Upper lobe of right lung (tissue), 1 donor: Measurements from ENCODE around the gene SEPTIN11. TPM values are rescaled to one million over a fixed set of nuclear protein-coding genes. Genes with fewer than 3 reads are reported as not detected.

Experiments
- ATAC-seq: fragments of 200-7000 bp; cut with Tn5 transposase; one replicate; pipeline ENCODE4 v1.9.1; 2020; ENCODE audit warnings: mild to moderate bottlenecking, moderate library complexity
- DNase-seq: peaks from one replicate; pipeline ENCODE4 v3.0.0-alpha.2; 2020
- H3K27ac ChIP-seq: fragments of 200-600 bp; one replicate; pipeline ENCODE4 v1.8.0; 2022
- H3K27me3 ChIP-seq: fragments of 200-600 bp; one replicate; pipeline ENCODE4 v1.8.0; 2022; ENCODE audit warnings: mild to moderate bottlenecking
- H3K36me3 ChIP-seq: fragments of 200-600 bp; one replicate; pipeline ENCODE4 v1.8.0; 2022
- H3K4me1 ChIP-seq: fragments of 200-600 bp; one replicate; pipeline ENCODE4 v1.8.0; 2022
- H3K4me3 ChIP-seq: fragments of 200-600 bp; one replicate; pipeline ENCODE4 v1.8.0; 2022; ENCODE audit warnings: mild to moderate bottlenecking
- H3K9me3 ChIP-seq: fragments of 200-600 bp; one replicate; pipeline ENCODE4 v1.8.0; 2022
- intact Hi-C: fragments of 100-400 bp; cut with DNase I; formaldehyde crosslinking; loops from one replicate; pipeline ENCODE4 v1.11.0; 2022
- total RNA-seq: library from RNA; stranded (reverse); fragmentation: NEBNext Ultra II Directional; extraction: Animal tissue kit (Norgen Biotek cat#: 25700); gene quantifications from one replicate; pipeline ENCODE4 v1.2.1, GENCODE V29; 2021
- TF ChIP-seq, protein P1 (sequence below): fragments of 200-600 bp; IDR thresholded peaks from one replicate; pipeline ENCODE4 v1.8.0; 2022; ENCODE audit warnings: antibody characterized with exemption
- donor health status: DM: no; HTN: yes; CAD: no; lungs with severe emphysema.

SEPTIN11 gene
- total RNA-seq, 1 donor from 2014 or later: 112 TPM

DNA sequence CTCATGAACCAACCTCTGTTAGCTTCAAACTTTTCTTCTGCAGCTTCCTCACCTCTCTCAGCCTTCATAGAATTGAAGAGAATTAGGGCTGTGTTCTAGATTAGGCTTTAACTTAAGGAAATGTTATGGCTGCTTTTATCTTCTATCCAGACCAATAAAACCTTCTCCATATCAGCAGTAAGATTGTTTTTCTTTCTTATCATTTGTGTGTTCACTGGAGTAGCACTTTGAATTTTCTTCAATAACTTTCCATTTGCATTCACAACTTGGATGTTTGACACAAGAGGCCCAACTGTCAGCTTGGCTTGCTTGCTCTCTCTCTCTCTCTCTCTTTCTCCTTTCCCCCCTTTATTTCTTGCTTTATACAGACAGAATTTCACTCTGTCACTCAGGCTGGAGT is 28.8 kb upstream of the SEPTIN11 start:
- Histone ChIP-seq H3K27me3 (no peaks in the 10 kb centered on the region), H3K36me3 (no peaks in the 10 kb centered on the region), H3K4me1 (no peaks in the 10 kb centered on the region), H3K4me3 (no peak overlapping the region), H3K9me3 (no peaks in the 10 kb centered on the region), H3K27ac (no peak overlapping the region)
- TF ChIP-seq, protein P1, sequence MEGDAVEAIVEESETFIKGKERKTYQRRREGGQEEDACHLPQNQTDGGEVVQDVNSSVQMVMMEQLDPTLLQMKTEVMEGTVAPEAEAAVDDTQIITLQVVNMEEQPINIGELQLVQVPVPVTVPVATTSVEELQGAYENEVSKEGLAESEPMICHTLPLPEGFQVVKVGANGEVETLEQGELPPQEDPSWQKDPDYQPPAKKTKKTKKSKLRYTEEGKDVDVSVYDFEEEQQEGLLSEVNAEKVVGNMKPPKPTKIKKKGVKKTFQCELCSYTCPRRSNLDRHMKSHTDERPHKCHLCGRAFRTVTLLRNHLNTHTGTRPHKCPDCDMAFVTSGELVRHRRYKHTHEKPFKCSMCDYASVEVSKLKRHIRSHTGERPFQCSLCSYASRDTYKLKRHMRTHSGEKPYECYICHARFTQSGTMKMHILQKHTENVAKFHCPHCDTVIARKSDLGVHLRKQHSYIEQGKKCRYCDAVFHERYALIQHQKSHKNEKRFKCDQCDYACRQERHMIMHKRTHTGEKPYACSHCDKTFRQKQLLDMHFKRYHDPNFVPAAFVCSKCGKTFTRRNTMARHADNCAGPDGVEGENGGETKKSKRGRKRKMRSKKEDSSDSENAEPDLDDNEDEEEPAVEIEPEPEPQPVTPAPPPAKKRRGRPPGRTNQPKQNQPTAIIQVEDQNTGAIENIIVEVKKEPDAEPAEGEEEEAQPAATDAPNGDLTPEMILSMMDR: no peak
- intact Hi-C loops: no loop called here
- ATAC-seq (no peak), DNase-seq (no peak)

DNA sequence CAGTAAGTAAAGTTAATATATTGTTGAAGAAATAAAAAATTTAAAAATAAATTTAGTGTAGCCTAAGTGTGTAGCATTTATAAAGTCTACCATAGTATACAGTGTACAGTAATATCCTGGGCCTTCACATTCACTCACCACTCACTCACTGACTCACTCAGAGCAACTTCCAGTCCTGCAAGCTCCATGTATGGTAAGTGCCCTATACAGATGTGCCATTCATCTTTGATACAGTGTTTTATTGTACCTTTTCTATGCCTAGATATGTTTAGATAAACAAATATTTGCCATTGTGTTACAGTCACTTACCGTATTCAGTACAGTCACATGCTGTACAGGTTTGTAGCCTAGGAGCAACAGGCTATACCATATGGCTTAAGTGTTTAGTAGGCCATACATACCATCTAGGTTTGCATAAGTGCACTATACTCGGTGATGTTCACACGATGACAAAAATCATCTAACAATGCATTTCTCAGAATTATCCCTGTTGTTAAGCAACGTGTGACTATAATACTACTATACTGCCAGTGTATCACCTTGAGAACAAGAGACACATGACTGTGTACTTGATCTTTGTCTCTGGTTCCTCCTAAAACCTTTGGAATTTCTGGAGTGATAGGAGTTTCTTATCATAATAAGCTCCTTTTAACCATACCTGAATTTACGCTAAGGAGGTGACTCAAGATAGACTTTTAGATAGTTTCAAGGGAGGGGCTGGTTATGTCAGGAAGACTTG is 25.8 kb upstream of the SEPTIN11 start:
- H3K36me3 ChIP-seq: no peaks in the 10 kb centered on the region
- no peak overlapping the region for H3K4me3 ChIP-seq
- no peak for ATAC-seq
- H3K27me3 ChIP-seq: no peaks in the 10 kb centered on the region
- TF ChIP-seq, protein P1: no peak
- H3K9me3 ChIP-seq: no peaks in the 10 kb centered on the region
- no peak for DNase-seq
- no peak overlapping the region for H3K27ac ChIP-seq
- no peaks in the 10 kb centered on the region for H3K4me1 ChIP-seq
- intact Hi-C loops: no loop called here

DNA sequence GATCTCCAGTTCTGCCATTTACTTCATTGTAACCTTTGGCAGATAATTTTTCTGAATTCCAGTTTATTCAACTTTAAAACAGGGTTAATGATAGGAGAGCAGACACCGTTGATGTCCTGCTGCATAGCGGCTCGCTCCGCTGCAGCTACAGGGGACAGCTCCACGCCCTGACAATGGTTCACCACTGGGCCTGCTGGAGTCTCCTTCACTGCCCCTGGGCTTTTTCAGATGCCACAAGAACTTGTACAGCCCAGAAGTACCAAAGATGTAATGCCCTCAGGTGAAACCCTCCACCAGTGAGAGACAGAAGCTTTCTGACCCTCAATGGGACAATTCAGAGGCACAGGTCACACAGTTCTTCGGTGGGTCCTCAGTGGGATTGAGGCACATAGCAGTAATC is 22.7 kb upstream of the SEPTIN11 start:
- TF ChIP-seq, protein P1: no peak
- Histone ChIP-seq H3K9me3 (no peaks in the 10 kb centered on the region), H3K27ac (no peak overlapping the region), H3K4me3 (no peak overlapping the region), H3K27me3 (no peaks in the 10 kb centered on the region), H3K4me1 (no peaks in the 10 kb centered on the region), H3K36me3 (no peaks in the 10 kb centered on the region)
- no peak for ATAC-seq
- intact Hi-C loops: no loop called here
- no peak for DNase-seq

DNA sequence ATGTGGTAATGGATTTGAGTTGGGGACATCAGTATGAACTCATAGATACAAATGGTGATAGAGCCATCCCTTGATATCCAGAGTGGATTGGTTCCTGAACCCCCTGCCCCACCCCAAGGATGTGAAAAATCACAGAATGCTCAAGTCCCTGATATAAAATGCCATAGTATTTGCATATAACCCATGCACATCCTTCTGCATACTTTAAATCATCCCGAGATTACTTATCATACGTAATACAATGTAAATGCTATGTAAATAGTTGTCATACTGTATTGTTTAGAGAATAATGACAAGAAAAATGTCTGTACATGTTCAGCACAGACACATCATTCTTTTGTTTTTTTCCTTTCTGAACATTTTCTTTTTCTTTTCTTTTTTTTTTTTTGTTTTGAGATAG is 18.9 kb upstream of the SEPTIN11 start:
- intact Hi-C loops: no loop called here
- Histone ChIP-seq H3K4me3 (no peak overlapping the region), H3K4me1 (no peaks in the 10 kb centered on the region), H3K9me3 (no peaks in the 10 kb centered on the region), H3K36me3 (no peaks in the 10 kb centered on the region), H3K27me3 (no peaks in the 10 kb centered on the region), H3K27ac (no peak overlapping the region)
- TF ChIP-seq, protein P1: no peak
- DNase-seq (no peak), ATAC-seq (no peak)

DNA sequence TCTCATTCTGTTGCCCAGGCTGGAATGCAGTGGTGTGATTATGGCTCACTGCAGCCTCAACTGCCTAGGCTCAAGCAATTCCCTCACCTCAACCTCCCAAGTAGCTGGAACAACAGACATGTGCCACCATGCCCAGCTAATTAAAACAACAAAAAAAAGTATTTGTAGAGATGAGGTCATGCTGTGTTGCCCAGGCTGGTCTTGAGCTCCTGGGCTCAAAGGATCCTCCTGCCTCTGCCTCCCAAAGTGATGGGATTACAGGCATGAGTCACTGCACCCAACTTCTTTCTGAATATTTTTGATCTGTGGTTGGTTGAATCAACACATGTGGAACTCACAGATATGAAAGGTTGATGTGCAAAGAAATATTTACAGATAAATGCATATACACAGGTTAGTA is 18.5 kb upstream of the SEPTIN11 start:
- DNase-seq (no peak), ATAC-seq (no peak)
- TF ChIP-seq, protein P1: no peak
- no peaks in the 10 kb centered on the region for H3K4me1 ChIP-seq
- no peak overlapping the region for H3K27ac ChIP-seq
- H3K27me3 ChIP-seq: no peaks in the 10 kb centered on the region
- intact Hi-C loops: no loop called here
- H3K36me3 ChIP-seq: no peaks in the 10 kb centered on the region
- H3K9me3 ChIP-seq: no peaks in the 10 kb centered on the region
- no peak overlapping the region for H3K4me3 ChIP-seq
